SU-DHL-6 (cell line): ENCODE data around the gene PARP1.
A peak's percentile ranks its signal among the peaks of the same experiment; 100 is the strongest.

ENCODE experiments used
- CTCF ChIP-seq: fragments of 200-600 bp; sonication (generic); IDR thresholded peaks from one replicate; pipeline ENCODE4 v1.5.1; 2017; ENCODE audit warnings: antibody characterized with exemption, mild to moderate bottlenecking, low read length, moderate library complexity; ENCODE audit not compliant: insufficient read depth, poor library complexity, severe bottlenecking
- EZH2phosphoT487 ChIP-seq: fragments of 200-600 bp; sonication (generic), shearing (Covaris generic); conservative IDR thresholded peaks from 2 replicates; pipeline ENCODE4 v1.6.1; 2018; ENCODE audit warnings: mild to moderate bottlenecking, antibody characterized with exemption, low read length, moderate library complexity, mixed read lengths

GRCh38 chr1:226424221-226425003, 16.5 kb upstream of the PARP1 start:
- TF ChIP-seq CTCF (peak; percentile 35), EZH2phosphoT487 (no peak)
